Testis (tissue), 2 donors: Measurements from ENCODE around the gene GORASP1.

Source experiments
- CTCF ChIP-seq, 3 experiments: fragments of 450-650 bp in 2 of 3; fragments of 200-600 bp in 1 of 3; sonication (generic) in 1 of 3; IDR thresholded peaks; one replicate each; pipeline ENCODE4 v1.5.1; 2016 to 2019; ENCODE audit warnings: antibody characterized with exemption in 3 of 3, mild to moderate bottlenecking in 2 of 3, moderate library complexity in 1 of 3
- POLR2A ChIP-seq: fragments of 450-650 bp; IDR thresholded peaks from one replicate; pipeline ENCODE4 v1.6.1; 2017; ENCODE audit warnings: antibody characterized with exemption, mild to moderate bottlenecking, moderate library complexity

GRCh38 chr3:39144748-39145380 lies 37.4 kb upstream of the GORASP1 start:
- TF ChIP-seq CTCF (IDR thresholded peaks at IDR 0.05) (no peak), POLR2A (no peak)
